Tibial artery (tissue), 4 donors: Measurements from ENCODE around the gene TJP3.

Experiments
- DNase-seq, 2 donors: peaks; one replicate each; pipeline ENCODE4 v3.0.0-alpha.2; 2019
- H3K27ac ChIP-seq, 2 donors: fragments of 200-600 bp; sonication (generic) in 1 of 2; 1 replicate in 1 of 2; 2 replicates in 1 of 2; pipeline ENCODE4 v1.5.1; 2018 to 2019; ENCODE audit warnings: mild to moderate bottlenecking in 1 of 2
- H3K27me3 ChIP-seq, 2 donors: fragments of 200-600 bp; sonication (generic) in 1 of 2; one replicate each; pipeline versions ENCODE4 v1.5.1 to v1.6.0; 2016 to 2019
- H3K36me3 ChIP-seq, 3 donors: fragments of 200-600 bp; sonication (generic) in 2 of 3; one replicate each; pipeline ENCODE4 v1.5.1; 2016 to 2019; ENCODE audit warnings: mild to moderate bottlenecking in 2 of 3
- H3K4me1 ChIP-seq, 4 donors: fragments of 200-600 bp; sonication (generic) in 2 of 4; 1 replicate in 3 of 4; 2 replicates in 1 of 4; pipeline ENCODE4 v1.5.1; 2016 to 2019
- H3K4me3 ChIP-seq, 2 donors: fragments of 200-600 bp; sonication (generic) in 1 of 2; 1 replicate in 1 of 2; 2 replicates in 1 of 2; pipeline ENCODE4 v1.5.1; 2018 to 2019; ENCODE audit warnings: mild to moderate bottlenecking in 2 of 2
- H3K9me3 ChIP-seq, 3 donors: fragments of 200-600 bp; sonication (generic) in 1 of 3; one replicate each; pipeline ENCODE4 v1.5.1; 2016 to 2019
- CTCF ChIP-seq, 2 experiments: fragments of 200-600 bp in 1 of 2; fragments of 450-650 bp in 1 of 2; IDR thresholded peaks; one replicate each; pipeline ENCODE4 v1.5.1; 2017 to 2019; ENCODE audit warnings: antibody characterized with exemption in 2 of 2, mild to moderate bottlenecking in 1 of 2, moderate library complexity in 1 of 2
- intact Hi-C: fragments of 100-400 bp; cut with DNase I; formaldehyde crosslinking; loops from one replicate; pipeline ENCODE4 v1.15.0; 2023; ENCODE audit warnings: low total_unique reads

The TJP3 gene

GRCh38 chr19:3708207-3708931, at the start of gene TJP3:
Gene TJP3 (plus strand): TSS chr19:3708384. CDS start chr19:3728433, 20,049 bp downstream.
- intact Hi-C loops, result loop anchor here (5.0 kb wide), 1 partner anchor 166 kb away; no protein-coding TSS in a partner anchor
- H3K4me1 ChIP-seq, result no peaks in the 10 kb centered on the region
- H3K27me3 ChIP-seq, result peaks cover 0 to 47% of the 10 kb centered on the region in 2 donors
- no peak within 1 kb of the TSS for H3K27ac ChIP-seq
- DNase-seq, result no peak
- H3K9me3 ChIP-seq, result no peaks in the 10 kb centered on the region
- H3K4me3 ChIP-seq, result no peak within 1 kb of the TSS
- TF ChIP-seq CTCF (IDR thresholded peaks at IDR 0.05), result no peak
- H3K36me3 ChIP-seq, result no peaks in the 10 kb centered on the region

- no peak for DNase-seq
- TF ChIP-seq CTCF (IDR thresholded peaks at IDR 0.05), result no peak
- H3K27ac ChIP-seq, result no peak overlapping the region
- H3K27me3 ChIP-seq, result no peaks in the 10 kb centered on the region
- no peak overlapping the region for H3K4me3 ChIP-seq
- intact Hi-C loops, result no loop called here
- H3K4me1 ChIP-seq, result no peaks in the 10 kb centered on the region
- peaks cover 70 to 93% (median 86%) of the 10 kb centered on the region in 3 donors for H3K36me3 ChIP-seq
- H3K9me3 ChIP-seq, result no peaks in the 10 kb centered on the region
These were observed 49.1 kb upstream of the TJP3 start for GRCh38 chr19:3658870-3659745.

GRCh38 chr19:3659746-3660112, 48.5 kb upstream of the TJP3 start:
- no peak overlapping the region for H3K4me3 ChIP-seq
- H3K27ac ChIP-seq, result no peak overlapping the region
- no peaks in the 10 kb centered on the region for H3K27me3 ChIP-seq
- peaks cover 77 to 98% (median 90%) of the 10 kb centered on the region in 3 donors for H3K36me3 ChIP-seq
- intact Hi-C loops, result no loop called here
- no peaks in the 10 kb centered on the region for H3K9me3 ChIP-seq
- DNase-seq, result no peak
- no peaks in the 10 kb centered on the region for H3K4me1 ChIP-seq
- no peak for TF ChIP-seq CTCF (IDR thresholded peaks at IDR 0.05)

- no peak for TF ChIP-seq CTCF (IDR thresholded peaks at IDR 0.05)
- Histone ChIP-seq H3K27me3 (no peaks in the 10 kb centered on the region), H3K36me3 (peaks cover 83 to 99% (median 97%) of the 10 kb centered on the region in 3 donors), H3K27ac (no peak overlapping the region), H3K9me3 (no peaks in the 10 kb centered on the region), H3K4me3 (no peak overlapping the region), H3K4me1 (peaks cover 0 to under 1% (median under 1%) of the 10 kb centered on the region in 4 donors)
- no peak for DNase-seq
- intact Hi-C loops, result no loop called here
These were observed 47.5 kb upstream of the TJP3 start for GRCh38 chr19:3660493-3661219.
